RWPE2 (cell line): ENCODE data around the gene NRGN.

Source experiments
- ATAC-seq: fragments of 200-7000 bp; cut with Tn5 transposase; 3 replicates; pipeline ENCODE4 v1.9.1; 2021; ENCODE audit warnings: low read depth
- DNase-seq: peaks from one replicate; pipeline ENCODE4 v3.0.0-alpha.2; 2020; ENCODE audit warnings: low spot score
- H3K27ac ChIP-seq: fragments of 450-650 bp; 2 replicates; pipeline ENCODE4 v1.5.1; 2017; ENCODE audit warnings: mild to moderate bottlenecking; ENCODE audit not compliant: poor library complexity, severe bottlenecking
- H3K27me3 ChIP-seq: fragments of 250-450 bp; sonication (Bioruptor Pico); 2 replicates; pipeline ENCODE4 v1.5.1; 2021; ENCODE audit warnings: mild to moderate bottlenecking, moderate library complexity; ENCODE audit not compliant: insufficient read depth, poor library complexity, severe bottlenecking
- H3K36me3 ChIP-seq: fragments of 250-450 bp; sonication (Bioruptor Pico); 2 replicates; pipeline ENCODE4 v1.5.1; 2020; ENCODE audit warnings: low read depth, mild to moderate bottlenecking, moderate library complexity
- H3K4me1 ChIP-seq: fragments of 250-450 bp; sonication (Bioruptor Pico); 2 replicates; pipeline ENCODE4 v1.5.1; 2021; ENCODE audit warnings: mild to moderate bottlenecking, moderate library complexity; ENCODE audit not compliant: insufficient read depth, poor library complexity, severe bottlenecking
- H3K4me3 ChIP-seq: fragments of 250-450 bp; sonication (Bioruptor Pico); 2 replicates; pipeline ENCODE4 v1.5.1; 2021; ENCODE audit warnings: mild to moderate bottlenecking, moderate library complexity; ENCODE audit not compliant: severe bottlenecking
- H3K9me3 ChIP-seq: fragments of 250-450 bp; sonication (Bioruptor Pico); 2 replicates; pipeline ENCODE4 v1.5.1; 2021; ENCODE audit warnings: mild to moderate bottlenecking, moderate library complexity; ENCODE audit not compliant: severe bottlenecking
- TF ChIP-seq, protein P1 (sequence below): fragments of 450-650 bp; IDR thresholded peaks from one replicate; pipeline ENCODE4 v1.5.1; 2017; ENCODE audit warnings: mild to moderate bottlenecking, moderate library complexity; ENCODE audit not compliant: poor library complexity, severe bottlenecking

The NRGN gene

DNA sequence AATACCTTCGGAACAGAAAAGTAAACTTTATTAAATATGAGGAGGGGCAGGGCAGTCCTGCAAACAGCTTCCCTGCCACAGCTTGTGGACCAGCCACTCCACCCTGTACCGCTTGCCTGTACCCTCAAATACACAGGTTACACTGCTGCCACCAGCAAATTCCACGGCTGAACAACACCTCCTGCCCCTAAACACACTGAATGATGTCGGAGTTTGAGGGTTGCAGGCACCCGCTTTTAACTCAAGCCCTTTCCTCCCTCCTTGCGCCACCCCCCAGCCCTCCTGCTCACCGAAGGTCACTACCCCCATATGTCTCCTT lies 8.3 kb downstream of the NRGN start:
- no peak overlapping the region for H3K4me3 ChIP-seq
- no peaks in the 10 kb centered on the region for H3K9me3 ChIP-seq
- ATAC-seq (no peak), DNase-seq (no peak)
- peaks cover 3% of the 10 kb centered on the region for H3K4me1 ChIP-seq
- no peaks in the 10 kb centered on the region for H3K27me3 ChIP-seq
- TF ChIP-seq, protein P1, sequence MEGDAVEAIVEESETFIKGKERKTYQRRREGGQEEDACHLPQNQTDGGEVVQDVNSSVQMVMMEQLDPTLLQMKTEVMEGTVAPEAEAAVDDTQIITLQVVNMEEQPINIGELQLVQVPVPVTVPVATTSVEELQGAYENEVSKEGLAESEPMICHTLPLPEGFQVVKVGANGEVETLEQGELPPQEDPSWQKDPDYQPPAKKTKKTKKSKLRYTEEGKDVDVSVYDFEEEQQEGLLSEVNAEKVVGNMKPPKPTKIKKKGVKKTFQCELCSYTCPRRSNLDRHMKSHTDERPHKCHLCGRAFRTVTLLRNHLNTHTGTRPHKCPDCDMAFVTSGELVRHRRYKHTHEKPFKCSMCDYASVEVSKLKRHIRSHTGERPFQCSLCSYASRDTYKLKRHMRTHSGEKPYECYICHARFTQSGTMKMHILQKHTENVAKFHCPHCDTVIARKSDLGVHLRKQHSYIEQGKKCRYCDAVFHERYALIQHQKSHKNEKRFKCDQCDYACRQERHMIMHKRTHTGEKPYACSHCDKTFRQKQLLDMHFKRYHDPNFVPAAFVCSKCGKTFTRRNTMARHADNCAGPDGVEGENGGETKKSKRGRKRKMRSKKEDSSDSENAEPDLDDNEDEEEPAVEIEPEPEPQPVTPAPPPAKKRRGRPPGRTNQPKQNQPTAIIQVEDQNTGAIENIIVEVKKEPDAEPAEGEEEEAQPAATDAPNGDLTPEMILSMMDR: no peak
- no peak overlapping the region for H3K27ac ChIP-seq
- no peaks in the 10 kb centered on the region for H3K36me3 ChIP-seq

DNA sequence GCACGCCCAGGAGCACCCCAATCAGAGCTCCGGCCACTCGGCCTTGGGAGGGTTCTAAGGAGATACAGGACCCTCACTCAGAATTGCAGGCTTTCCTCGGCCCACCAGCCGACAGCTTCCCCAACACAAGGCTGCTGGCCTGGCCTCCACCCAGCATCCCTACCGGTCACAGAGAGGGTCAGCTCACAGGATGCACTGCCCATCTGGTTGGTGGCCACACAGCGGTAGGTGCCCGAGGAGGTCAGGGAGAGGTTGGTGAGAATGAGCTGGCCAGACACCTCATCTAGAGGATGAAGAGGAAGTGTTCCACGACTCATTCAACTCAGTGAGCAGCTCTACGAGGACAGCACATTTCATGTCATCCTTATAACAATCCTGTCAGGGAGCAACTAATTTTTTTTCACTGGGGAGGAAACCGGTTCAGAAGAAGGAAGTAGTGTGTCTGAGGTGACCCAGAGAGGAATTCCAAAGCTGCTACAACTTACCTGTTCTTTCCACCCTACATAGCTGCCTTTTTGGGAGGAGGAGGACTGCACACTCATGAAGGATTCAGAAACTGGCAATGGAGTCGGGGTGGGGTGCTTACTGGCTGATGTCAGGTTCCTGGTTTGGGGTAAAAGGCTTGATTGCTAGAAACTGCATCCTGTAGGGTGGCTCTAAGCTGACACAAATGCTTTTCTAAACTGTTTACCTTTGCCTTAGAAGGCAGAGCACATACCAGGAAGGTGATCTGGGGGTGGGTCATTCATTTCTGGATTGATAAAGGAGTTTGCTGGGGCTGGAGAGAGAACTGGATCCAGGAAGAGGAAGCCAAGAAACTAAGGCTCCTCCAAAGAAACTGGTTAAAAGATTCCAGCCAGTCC lies 9.0 kb downstream of the NRGN start:
- H3K27me3 ChIP-seq: no peaks in the 10 kb centered on the region
- DNase-seq (no peak), ATAC-seq (no peak)
- no peak overlapping the region for H3K4me3 ChIP-seq
- TF ChIP-seq, protein P1: no peak
- H3K9me3 ChIP-seq: no peaks in the 10 kb centered on the region
- no peak overlapping the region for H3K27ac ChIP-seq
- H3K4me1 ChIP-seq: peaks cover 3% of the 10 kb centered on the region
- no peaks in the 10 kb centered on the region for H3K36me3 ChIP-seq

GRCh38 chr11:124749912-124750311 lies 10.2 kb downstream of the NRGN start:
- TF ChIP-seq, protein P1: no peak
- Histone ChIP-seq H3K27me3 (no peaks in the 10 kb centered on the region), H3K9me3 (no peaks in the 10 kb centered on the region), H3K4me1 (peaks cover 3% of the 10 kb centered on the region), H3K36me3 (no peaks in the 10 kb centered on the region), H3K27ac (no peak overlapping the region), H3K4me3 (no peak overlapping the region)
- DNase-seq (no peak), ATAC-seq (no peak)

DNA sequence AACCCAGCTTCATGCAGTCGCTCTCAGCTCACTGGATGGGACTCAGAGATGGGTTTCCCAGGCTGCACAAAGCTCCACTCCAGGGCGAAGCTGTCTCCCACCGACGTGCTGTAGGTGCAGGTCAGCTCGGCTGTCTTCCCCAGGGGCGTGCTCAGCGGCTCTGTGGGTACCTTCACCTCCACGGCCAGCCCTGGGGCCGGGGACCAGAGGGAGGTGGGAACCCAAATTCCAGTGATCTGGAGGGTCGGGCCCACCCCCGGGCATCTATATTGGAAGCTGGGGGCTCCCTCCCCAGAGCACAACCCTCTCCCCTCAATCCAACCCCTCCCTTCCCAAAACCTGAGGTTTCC lies 11.6 kb downstream of the NRGN start:
- TF ChIP-seq, protein P1: no peak
- no peaks in the 10 kb centered on the region for H3K27me3 ChIP-seq
- H3K9me3 ChIP-seq: no peaks in the 10 kb centered on the region
- H3K36me3 ChIP-seq: no peaks in the 10 kb centered on the region
- H3K4me3 ChIP-seq: no peak overlapping the region
- DNase-seq: no peak
- H3K4me1 ChIP-seq: peaks cover 3% of the 10 kb centered on the region
- no peak for ATAC-seq
- no peak overlapping the region for H3K27ac ChIP-seq

- Histone ChIP-seq H3K27ac (no peak within 1 kb of the TSS), H3K27me3 (no peaks in the 10 kb centered on the region), H3K4me3 (no peak within 1 kb of the TSS), H3K9me3 (no peaks in the 10 kb centered on the region), H3K36me3 (no peaks in the 10 kb centered on the region), H3K4me1 (peaks cover 3% of the 10 kb centered on the region)
- DNase-seq (no peak), ATAC-seq (no peak)
- TF ChIP-seq, protein P1: no peak
Observed at GRCh38 chr11:124751741-124752470, 12.2 kb downstream of the NRGN start, which contains the start of gene VSIG2. Gene VSIG2, minus strand, starts transcription at chr11:124752255. Its CDS starts 118 bp downstream, at chr11:124752137.
